NB4 (cell line): ENCODE measurements around the gene CASZ1.

Experiments
- CTCF ChIP-seq: IDR thresholded peaks from one replicate; pipeline ENCODE4 v1.5.1; 2012; ENCODE audit warnings: low read depth, low read length
- MYC ChIP-seq: IDR thresholded peaks from 2 replicates; pipeline ENCODE4 v1.6.1; 2011; ENCODE audit warnings: low read depth, low read length
- POLR2A ChIP-seq: IDR thresholded peaks from 2 replicates; pipeline ENCODE4 v1.6.1; 2011; ENCODE audit warnings: mild to moderate bottlenecking; ENCODE audit not compliant: insufficient read length; ENCODE audit errors: extremely low read depth
- TF ChIP-seq, protein P1 (sequence below): IDR thresholded peaks from 2 replicates; pipeline ENCODE4 v1.6.1; 2011; ENCODE audit warnings: low read depth, low read length

GRCh38 chr1:10651793-10652192 is 144.7 kb downstream of the CASZ1 start:
- no peak for TF ChIP-seq POLR2A
- TF ChIP-seq CTCF = no peak
- TF ChIP-seq, protein P1, sequence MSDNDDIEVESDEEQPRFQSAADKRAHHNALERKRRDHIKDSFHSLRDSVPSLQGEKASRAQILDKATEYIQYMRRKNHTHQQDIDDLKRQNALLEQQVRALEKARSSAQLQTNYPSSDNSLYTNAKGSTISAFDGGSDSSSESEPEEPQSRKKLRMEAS = no peak
- no peak for TF ChIP-seq MYC
